OCI-LY7 (cell line): ENCODE results near the gene FHIT.

Experiments used
- CTCF ChIP-seq: fragments of 200-600 bp; sonication (generic); conservative IDR thresholded peaks from 2 replicates; pipeline ENCODE4 v1.5.1; 2014; ENCODE audit warnings: mild to moderate bottlenecking, antibody characterized with exemption, low read length, moderate library complexity, mixed read lengths
- EZH2phosphoT487 ChIP-seq: fragments of 200-600 bp; sonication (generic); IDR thresholded peaks from 2 replicates; pipeline ENCODE4 v1.6.1; 2018; ENCODE audit warnings: low read depth, borderline replicate concordance, mild to moderate bottlenecking, mixed run types, antibody characterized with exemption, low read length, moderate library complexity, mixed read lengths

GRCh38 chr3:61134532-61134931 lies 116.7 kb downstream of the FHIT start:
- TF ChIP-seq CTCF (no peak), EZH2phosphoT487 (no peak)
